HFFc6 (cell line): ENCODE results near the gene PALD1. TPM values are rescaled to one million over a fixed set of nuclear protein-coding genes. Genes with fewer than 3 reads are reported as not detected.
"Not testable (repeated sequence)": the region's sequence is repeated elsewhere in the genome, so short reads cannot be mapped to it uniquely, and the experiment has no call there.

Experiments
- DNase-seq: peaks from one replicate; pipeline ENCODE4 v3.0.0-alpha.2; 2018
- H3K27ac Mint-ChIP-seq: 2 replicates; pipeline ENCODE4 v1.8.0; 2020; ENCODE audit warnings: mild to moderate bottlenecking, mixed read lengths
- H3K27me3 Mint-ChIP-seq: 2 replicates; pipeline ENCODE4 v1.8.0; 2021; ENCODE audit warnings: mild to moderate bottlenecking, moderate library complexity, mixed read lengths; ENCODE audit not compliant: insufficient read depth
- H3K36me3 Mint-ChIP-seq: 2 replicates; pipeline ENCODE4 v1.8.0; 2021; ENCODE audit warnings: low read depth, mixed read lengths
- H3K4me1 Mint-ChIP-seq: 2 replicates; pipeline ENCODE4 v1.8.0; 2020; ENCODE audit warnings: low read depth, mixed read lengths
- H3K4me3 Mint-ChIP-seq: 2 replicates; pipeline ENCODE4 v1.8.0; 2020; ENCODE audit warnings: mild to moderate bottlenecking, moderate library complexity, mixed read lengths
- H3K9me3 Mint-ChIP-seq: 2 replicates; pipeline ENCODE4 v1.8.0; 2020; ENCODE audit warnings: mild to moderate bottlenecking, mixed read lengths
- CTCF ChIP-seq: fragments of 200-600 bp; sonication (generic); IDR thresholded peaks from 2 replicates; pipeline ENCODE4 v1.5.0; 2021; ENCODE audit warnings: antibody characterized with exemption, mild to moderate bottlenecking
- total RNA-seq, 6 experiments: library from RNA; stranded (reverse); fragmentation: NEBNext Ultra II Directional; extraction: Animal tissue kit (Norgen Biotek cat#: 25700); gene quantifications; 2 replicates in 1 of 6; 3 replicates in 5 of 6; pipeline ENCODE4 v1.2.3, GENCODE V29; 2021

The PALD1 gene
- total RNA-seq, 6 experiments from 2014 or later, result not detected

- Mint-ChIP-seq H3K36me3 (no peaks in the 10 kb centered on the region), H3K4me1 (peaks cover 24% of the 10 kb centered on the region), H3K4me3 (no peak overlapping the region), H3K27ac (no peak overlapping the region), H3K27me3 (peaks cover 14% of the 10 kb centered on the region), H3K9me3 (no peaks in the 10 kb centered on the region)
- no peak for TF ChIP-seq CTCF
- no peak for DNase-seq
Observed at GRCh38 chr10:70575486-70575873, 96.9 kb downstream of the PALD1 start.

- Mint-ChIP-seq H3K4me1 (peaks cover 24% of the 10 kb centered on the region), H3K27ac (no peak overlapping the region), H3K4me3 (no peak overlapping the region), H3K36me3 (no peaks in the 10 kb centered on the region), H3K9me3 (no peaks in the 10 kb centered on the region), H3K27me3 (peaks cover 14% of the 10 kb centered on the region)
- TF ChIP-seq CTCF, result no peak
- DNase-seq, result no peak
Observed at GRCh38 chr10:70575874-70576802, 97.6 kb downstream of the PALD1 start.

GRCh38 chr10:70576803-70577517 lies 98.4 kb downstream of the PALD1 start:
- Mint-ChIP-seq H3K27me3 (peaks cover 11% of the 10 kb centered on the region), H3K9me3 (no peaks in the 10 kb centered on the region), H3K4me1 (peaks cover 24% of the 10 kb centered on the region), H3K27ac (no peak overlapping the region), H3K4me3 (no peak overlapping the region), H3K36me3 (no peaks in the 10 kb centered on the region)
- no peak for TF ChIP-seq CTCF
- DNase-seq, result no peak

GRCh38 chr10:70578371-70578947 lies 99.9 kb downstream of the PALD1 start:
- no peak overlapping the region for H3K27ac Mint-ChIP-seq
- peaks cover 24% of the 10 kb centered on the region for H3K4me1 Mint-ChIP-seq
- DNase-seq, result no peak
- H3K27me3 Mint-ChIP-seq, result peaks cover 12% of the 10 kb centered on the region
- H3K36me3 Mint-ChIP-seq, result no peaks in the 10 kb centered on the region
- no peak for TF ChIP-seq CTCF
- H3K9me3 Mint-ChIP-seq, result no peaks in the 10 kb centered on the region
- no peak overlapping the region for H3K4me3 Mint-ChIP-seq

GRCh38 chr10:70579234-70580002 lies 100.9 kb downstream of the PALD1 start:
- H3K4me1 Mint-ChIP-seq, result peaks cover 24% of the 10 kb centered on the region
- no peaks in the 10 kb centered on the region for H3K9me3 Mint-ChIP-seq
- H3K4me3 Mint-ChIP-seq, result no peak overlapping the region
- H3K27me3 Mint-ChIP-seq, result peaks cover 14% of the 10 kb centered on the region
- no peaks in the 10 kb centered on the region for H3K36me3 Mint-ChIP-seq
- H3K27ac Mint-ChIP-seq, result no peak overlapping the region
- no peak for TF ChIP-seq CTCF
- DNase-seq, result no peak

GRCh38 chr10:70581176-70581575 lies 102.6 kb downstream of the PALD1 start:
- H3K9me3 Mint-ChIP-seq, H3K4me3 Mint-ChIP-seq, DNase-seq, H3K27ac Mint-ChIP-seq, H3K36me3 Mint-ChIP-seq: not testable (repeated sequence)
- Mint-ChIP-seq H3K27me3 (peaks cover 23% of the 10 kb centered on the region), H3K4me1 (peaks cover 17% of the 10 kb centered on the region)
